GM23338 (cell line): ENCODE results near the gene KRTAP5-2. TPM values are rescaled to one million over a fixed set of nuclear protein-coding genes. Genes with fewer than 3 reads are reported as not detected.

Experiments
- ATAC-seq: fragments of 200-7000 bp; cut with Tn5 transposase; 3 replicates; pipeline ENCODE4 v1.9.1; 2020
- DNase-seq: peaks from one replicate; pipeline ENCODE4 v3.0.0-alpha.2; 2015; ENCODE audit warnings: low spot score
- H2AFZ ChIP-seq: fragments of 200-600 bp; sonication (generic); 2 replicates; pipeline ENCODE4 v1.8.0; 2016; ENCODE audit warnings: antibody characterized with exemption, mild to moderate bottlenecking, moderate library complexity
- H3F3A ChIP-seq: fragments of 200-600 bp; sonication (generic); replicated peaks from 2 replicates; pipeline ENCODE4 v1.8.0; 2017; ENCODE audit warnings: antibody characterized with exemption, mixed run types, low read depth
- H3K27ac ChIP-seq: fragments of 200-600 bp; sonication (generic); 2 replicates; pipeline ENCODE4 v1.6.1; 2016; ENCODE audit warnings: low read depth
- H3K27me3 ChIP-seq: fragments of 200-600 bp; sonication (generic); 2 replicates; pipeline ENCODE4 v1.8.0; 2016; ENCODE audit warnings: mild to moderate bottlenecking, mixed run types, moderate library complexity; ENCODE audit not compliant: insufficient read depth
- H3K36me3 ChIP-seq: fragments of 200-600 bp; sonication (generic); 2 replicates; pipeline ENCODE4 v1.8.0; 2016; ENCODE audit warnings: mild to moderate bottlenecking; ENCODE audit not compliant: insufficient read depth
- H3K4me1 ChIP-seq: fragments of 200-600 bp; sonication (generic); 2 replicates; pipeline ENCODE4 v1.8.0; 2016; ENCODE audit warnings: mild to moderate bottlenecking, moderate library complexity; ENCODE audit not compliant: insufficient read depth
- H3K4me2 ChIP-seq: fragments of 200-600 bp; sonication (generic); 2 replicates; pipeline ENCODE4 v1.7.1; 2017; ENCODE audit warnings: mixed run types
- H3K4me3 ChIP-seq: fragments of 200-600 bp; sonication (generic); 2 replicates; pipeline ENCODE4 v1.6.1; 2016; ENCODE audit warnings: mixed run types
- H3K79me2 ChIP-seq: fragments of 200-600 bp; sonication (generic); replicated peaks from 2 replicates; pipeline ENCODE4 v1.8.0; 2017; ENCODE audit warnings: mild to moderate bottlenecking; ENCODE audit not compliant: insufficient read depth
- H3K9me2 ChIP-seq: fragments of 200-600 bp; sonication (generic); 2 replicates; pipeline ENCODE4 v1.8.0; 2017; ENCODE audit not compliant: insufficient read depth
- H4K20me1 ChIP-seq: fragments of 200-600 bp; sonication (generic); replicated peaks from 2 replicates; pipeline ENCODE4 v1.8.0; 2017; ENCODE audit warnings: mild to moderate bottlenecking; ENCODE audit not compliant: insufficient read depth
- H3K27ac Mint-ChIP-seq: 2 replicates; pipeline ENCODE4 v1.8.0; 2020; ENCODE audit warnings: inconsistent platforms, mild to moderate bottlenecking, moderate library complexity, mixed read lengths
- H3K27me3 Mint-ChIP-seq: 3 replicates; pipeline ENCODE4 v1.8.0; 2022; ENCODE audit warnings: low read depth, mild to moderate bottlenecking, moderate library complexity, mixed read lengths, inconsistent platforms; ENCODE audit not compliant: insufficient read depth, poor library complexity
- H3K36me3 Mint-ChIP-seq: 3 replicates; pipeline ENCODE4 v1.8.0; 2021; ENCODE audit warnings: low read depth, mild to moderate bottlenecking, inconsistent platforms, moderate library complexity, mixed read lengths
- H3K4me1 Mint-ChIP-seq: 3 replicates; pipeline ENCODE4 v1.8.0; 2020; ENCODE audit warnings: mild to moderate bottlenecking, inconsistent platforms, mixed read lengths
- H3K4me3 Mint-ChIP-seq: 3 replicates; pipeline ENCODE4 v1.8.0; 2021; ENCODE audit warnings: moderate library complexity, mild to moderate bottlenecking, inconsistent platforms, mixed read lengths
- H3K9me3 Mint-ChIP-seq: 3 replicates; pipeline ENCODE4 v1.8.0; 2020; ENCODE audit warnings: moderate library complexity, mild to moderate bottlenecking, inconsistent platforms, mixed read lengths
- EZH2 ChIP-seq: fragments of 200-600 bp; sonication (generic); IDR thresholded peaks from one replicate; pipeline ENCODE4 v1.8.0; 2017; ENCODE audit warnings: antibody characterized with exemption, mild to moderate bottlenecking, low read depth; ENCODE audit not compliant: unreplicated experiment
- ZNF114 ChIP-seq: fragments of 250-450 bp; sonication (Bioruptor Pico); IDR thresholded peaks from 2 replicates; pipeline ENCODE4 v1.5.0; 2020; ENCODE audit warnings: mild to moderate bottlenecking, moderate library complexity
- polyA plus RNA-seq: library from polyadenylated mRNA; unstranded; fragments of >200 nt; fragmentation: Nextera tagmentation; extraction: Ambion mirVana; gene quantifications from 2 replicates; pipeline ENCODE4 v1.2.1, GENCODE V29; 2016
- total RNA-seq: library from RNA; depleted of rRNA; stranded (reverse); fragments of >200 nt; shearing (Covaris generic); gene quantifications from 2 replicates; pipeline ENCODE4 v1.2.3, GENCODE V29; 2014; rRNA removed

The KRTAP5-2 gene
- total and polyA plus RNA-seq, 2 experiments from 2014 or later = not detected

DNA sequence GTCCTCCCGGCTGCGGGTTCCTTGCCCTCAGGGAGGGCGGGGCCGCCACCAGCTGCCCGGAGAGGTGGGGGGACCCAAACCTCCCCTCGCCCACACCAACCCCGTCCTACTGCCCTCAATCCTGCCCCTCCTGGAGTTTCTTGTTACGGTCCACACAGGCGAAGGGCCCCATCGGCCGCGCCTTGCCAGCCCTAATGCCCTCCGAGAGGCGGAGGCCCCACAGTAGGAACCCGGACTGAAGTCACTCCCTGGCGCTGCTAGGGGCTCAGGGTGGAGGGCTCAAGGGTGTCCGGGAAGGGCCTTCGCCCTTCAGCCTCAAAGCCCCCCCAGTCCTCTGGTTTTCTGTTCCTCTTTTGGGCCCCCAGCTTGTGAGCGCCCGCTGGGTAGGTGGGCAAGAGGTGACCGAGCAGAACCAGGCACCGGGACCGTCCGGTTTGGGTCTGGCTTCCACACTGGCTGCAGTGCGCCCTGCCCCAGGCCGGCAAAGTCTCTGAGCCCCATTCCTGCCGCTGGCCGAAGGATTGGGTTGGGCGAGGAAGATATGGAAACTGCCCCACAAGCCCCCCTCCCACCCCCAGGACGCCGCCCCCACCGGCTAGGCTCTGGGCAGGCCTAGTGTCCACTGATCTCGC is 50.5 kb downstream of the KRTAP5-2 start:
- H3K4me1 Mint-ChIP-seq = peaks cover 5% of the 10 kb centered on the region; the same call in 2 of the 3 replicates
- no peak overlapping the region for H3K27ac ChIP-seq
- DNase-seq (no peak), ATAC-seq (peak; percentile 8)
- no peaks in the 10 kb centered on the region for H3K9me2 ChIP-seq
- no peak for TF ChIP-seq ZNF114 (CRISPR knock-in tag)
- TF ChIP-seq EZH2 = peak; percentile 50
- no peaks in the 10 kb centered on the region for H3K9me3 Mint-ChIP-seq
- peak overlapping the region; percentile 47; the same call in 1 of the 2 replicates for H2AFZ ChIP-seq
- H3K4me1 ChIP-seq = peaks cover 13% of the 10 kb centered on the region; the same call in 1 of the 2 replicates
- H3K36me3 Mint-ChIP-seq = no peaks in the 10 kb centered on the region
- no peak overlapping the region for H3K27ac Mint-ChIP-seq
- H3K27me3 ChIP-seq = peaks cover 50% of the 10 kb centered on the region
- peak overlapping the region; percentile 60 for H3K4me3 ChIP-seq
- no peaks in the 10 kb centered on the region for H3K36me3 ChIP-seq
- peak overlapping the region; percentile 88 for H3K4me2 ChIP-seq
- H4K20me1 ChIP-seq = no peaks in the 10 kb centered on the region
- H3K4me3 Mint-ChIP-seq = peak overlapping the region; percentile 57; the same call in 2 of the 3 replicates
- peaks cover 39% of the 10 kb centered on the region for H3K27me3 Mint-ChIP-seq
- H3K79me2 ChIP-seq = no peaks in the 10 kb centered on the region
- no peaks in the 10 kb centered on the region for H3F3A ChIP-seq

Other genes with a start within 250 kb of the KRTAP5-2 start
- 15.0 and 20.3 TPM in 2 replicates for gene BRSK2, start 208.4 kb downstream of the KRTAP5-2 start, total RNA-seq
- gene BRSK2, start 208.4 kb downstream of the KRTAP5-2 start, polyA plus RNA-seq = 7.2 and 10.1 TPM in 2 replicates
- 19.7 and 24.9 TPM in 2 replicates for gene MOB2, start 111.5 kb downstream of the KRTAP5-2 start, total RNA-seq
- gene MOB2, start 111.5 kb downstream of the KRTAP5-2 start, polyA plus RNA-seq = 7.7 and 10.1 TPM in 2 replicates
- gene DUSP8, start 26.0 kb downstream of the KRTAP5-2 start, total RNA-seq = 1.1 and 3.3 TPM in 2 replicates
- 1.1 TPM in 2 replicates for gene DUSP8, start 26.0 kb downstream of the KRTAP5-2 start, polyA plus RNA-seq
- gene KRTAP5-1, start 13.0 kb downstream of the KRTAP5-2 start, total RNA-seq = not detected in 2 replicates
- not detected in 2 replicates for gene KRTAP5-1, start 13.0 kb downstream of the KRTAP5-2 start, polyA plus RNA-seq
- not detected in 2 replicates for gene KRTAP5-3, start 10.2 kb upstream of the KRTAP5-2 start, total RNA-seq
- gene KRTAP5-3, start 10.2 kb upstream of the KRTAP5-2 start, polyA plus RNA-seq = not detected in 2 replicates
- gene KRTAP5-4, start 23.8 kb upstream of the KRTAP5-2 start, total RNA-seq = not detected in 2 replicates
- not detected in 2 replicates for gene KRTAP5-4, start 23.8 kb upstream of the KRTAP5-2 start, polyA plus RNA-seq
- gene KRTAP5-5, start 31.5 kb upstream of the KRTAP5-2 start, total RNA-seq = not detected in 2 replicates
- gene KRTAP5-5, start 31.5 kb upstream of the KRTAP5-2 start, polyA plus RNA-seq = not detected in 2 replicates
- not detected in 2 replicates for gene KRTAP5-6, start 98.9 kb upstream of the KRTAP5-2 start, total RNA-seq
- gene KRTAP5-6, start 98.9 kb upstream of the KRTAP5-2 start, polyA plus RNA-seq = not detected in 2 replicates
- gene IFITM10, start 152.3 kb upstream of the KRTAP5-2 start, total RNA-seq = not detected in 2 replicates
- gene IFITM10, start 152.3 kb upstream of the KRTAP5-2 start, polyA plus RNA-seq = 0.06 TPM in 1 of 2 replicates, not detected in the other
- gene CTSD, start 165.6 kb upstream of the KRTAP5-2 start, total RNA-seq = 198 and 251 TPM in 2 replicates
- gene CTSD, start 165.6 kb upstream of the KRTAP5-2 start, polyA plus RNA-seq = 67.1 and 73.6 TPM in 2 replicates
- not detected in 2 replicates for gene SYT8, start 236.7 kb upstream of the KRTAP5-2 start, total RNA-seq
- gene SYT8, start 236.7 kb upstream of the KRTAP5-2 start, polyA plus RNA-seq = not detected in 2 replicates
- gene TNNI2, start 240.7 kb upstream of the KRTAP5-2 start, total RNA-seq = not detected in 2 replicates
- not detected in 2 replicates for gene TNNI2, start 240.7 kb upstream of the KRTAP5-2 start, polyA plus RNA-seq